ENCODE data around the gene CLCN3.

- TF ChIP-seq ZNF274 (IDR thresholded peaks at IDR 0.05; ENCODE audit: low read depth, low read length), result no peak
- TF ChIP-seq YY1 (IDR thresholded peaks at IDR 0.05; ENCODE audit: insufficient read depth, insufficient read length), result no peak
- no peak for TF ChIP-seq SUZ12 (IDR thresholded peaks at IDR 0.05; ENCODE audit: extremely low read depth, insufficient read depth, insufficient read length)
Measured at GRCh38 chr4:169645627-169646026, 25.2 kb downstream of the CLCN3 start.
